HUES6 (cell line): ENCODE measurements around the gene ZBTB7B.

ENCODE experiments used
- H3K27ac ChIP-seq: 2 replicates; pipeline ENCODE4 v1.7.0; 2013; ENCODE audit warnings: low read depth, mild to moderate bottlenecking, low read length, inconsistent platforms
- H3K27me3 ChIP-seq: 2 replicates; pipeline ENCODE4 v1.6.1; 2013; ENCODE audit warnings: low read length; ENCODE audit not compliant: control insufficient read depth, insufficient read depth
- H3K36me3 ChIP-seq: 2 replicates; pipeline ENCODE4 v1.6.1; 2013; ENCODE audit warnings: low read length; ENCODE audit not compliant: control insufficient read depth, insufficient read depth
- H3K4me1 ChIP-seq: 2 replicates; pipeline ENCODE4 v1.6.1; 2013; ENCODE audit warnings: low read length; ENCODE audit not compliant: control insufficient read depth, insufficient read depth
- H3K4me3 ChIP-seq: 2 replicates; pipeline ENCODE4 v1.5.1; 2013; ENCODE audit warnings: low read depth, low read length
- H3K9ac ChIP-seq: one replicate; pipeline ENCODE4 v1.6.1; 2013; ENCODE audit warnings: mild to moderate bottlenecking, low read length
- H3K9me3 ChIP-seq: 2 replicates; pipeline ENCODE4 v1.6.1; 2013; ENCODE audit warnings: low read depth, low read length; ENCODE audit not compliant: control insufficient read depth, insufficient read depth

ZBTB7B gene

DNA sequence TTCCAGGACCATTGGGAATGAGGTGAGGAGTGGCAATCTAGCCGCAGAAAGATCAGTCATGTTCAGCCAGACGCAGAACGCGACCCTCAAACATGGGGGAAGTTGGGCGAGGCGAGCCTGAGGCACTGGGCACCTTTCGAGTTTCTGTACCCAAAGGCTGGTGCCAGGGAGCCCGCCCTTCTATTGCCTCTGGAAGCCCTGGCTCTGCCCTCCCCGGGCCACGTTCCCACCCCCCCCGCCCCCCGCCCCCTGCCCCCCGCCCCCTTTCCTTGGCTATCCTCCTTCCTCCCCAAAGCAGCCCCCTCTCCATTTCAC is 2.2 kb upstream of the ZBTB7B start:
- peak overlapping the region; percentile 1; the same call in 1 of the 2 replicates for H3K27ac ChIP-seq
- peaks cover 18% of the 10 kb centered on the region for H3K4me1 ChIP-seq
- no peaks in the 10 kb centered on the region for H3K27me3 ChIP-seq

DNA sequence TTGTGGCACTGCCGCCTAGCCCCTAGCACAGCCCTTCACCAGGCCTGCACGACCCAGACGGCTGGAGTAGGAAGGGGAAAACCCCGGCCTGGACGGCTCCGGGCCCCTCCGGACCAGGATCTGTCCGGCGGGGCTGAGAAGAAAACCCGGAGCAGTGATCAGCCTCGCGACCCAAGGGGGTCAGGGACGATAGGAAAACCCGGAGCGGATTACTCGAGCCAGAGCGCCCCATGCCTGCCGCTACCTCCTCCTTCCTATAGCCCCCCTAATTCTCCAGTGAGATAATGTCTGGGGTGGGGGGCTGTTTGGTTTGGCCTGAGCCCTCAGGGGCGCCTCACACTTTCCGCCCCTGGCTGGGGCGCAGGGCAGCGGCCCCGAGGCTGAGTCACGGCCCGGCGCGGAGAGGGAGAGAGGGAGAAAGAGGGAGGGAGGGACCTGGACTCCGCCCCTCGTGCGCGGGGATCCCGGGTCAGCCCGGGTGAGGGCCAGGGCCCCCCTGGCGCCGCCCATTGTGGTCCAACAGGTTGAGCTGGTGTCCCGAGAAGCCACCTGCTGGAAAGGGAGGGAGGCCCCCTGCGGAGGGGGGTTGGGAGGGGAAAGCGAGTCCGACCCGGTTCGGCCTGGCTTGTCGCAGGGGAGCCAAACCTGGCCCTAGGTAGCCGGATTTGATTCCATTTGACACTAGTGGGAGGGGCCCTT is 1.7 kb upstream of the ZBTB7B start:
- Histone ChIP-seq H3K4me3 (peak overlapping the region; percentile 68), H3K4me1 (peaks cover 23% of the 10 kb centered on the region), H3K27ac (peak overlapping the region; percentile 90; the same call in 1 of the 2 replicates), H3K9me3 (no peaks in the 10 kb centered on the region), H3K27me3 (no peaks in the 10 kb centered on the region), H3K36me3 (no peaks in the 10 kb centered on the region), H3K9ac (peak overlapping the region; percentile 71)

More for the DNA sequence above, 2.2 kb upstream of the ZBTB7B start:
- no peaks in the 10 kb centered on the region for H3K9me3 ChIP-seq
- peak overlapping the region; percentile 68 for H3K4me3 ChIP-seq
- peak overlapping the region; percentile 55 for H3K9ac ChIP-seq
- no peaks in the 10 kb centered on the region for H3K36me3 ChIP-seq

DNA sequence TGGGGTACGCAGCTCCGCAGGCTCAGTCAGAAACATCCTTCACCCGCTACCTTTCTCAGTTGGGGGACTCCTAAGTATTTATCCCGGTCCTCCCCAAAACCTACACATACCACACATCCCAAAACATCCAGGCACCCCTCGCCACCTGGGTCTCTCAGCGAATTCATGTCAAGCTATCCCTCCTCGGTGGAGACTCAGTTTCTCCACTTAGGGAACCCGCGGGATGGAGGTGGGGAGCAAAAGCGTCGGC is 1.3 kb upstream of the ZBTB7B start:
- H3K4me1 ChIP-seq: peaks cover 23% of the 10 kb centered on the region
- no peaks in the 10 kb centered on the region for H3K36me3 ChIP-seq
- H3K9me3 ChIP-seq: no peaks in the 10 kb centered on the region
- H3K9ac ChIP-seq: peak overlapping the region; percentile 71
- no peaks in the 10 kb centered on the region for H3K27me3 ChIP-seq
- H3K27ac ChIP-seq: peak overlapping the region; percentile 90; the same call in 1 of the 2 replicates
- peak overlapping the region; percentile 68 for H3K4me3 ChIP-seq

DNA sequence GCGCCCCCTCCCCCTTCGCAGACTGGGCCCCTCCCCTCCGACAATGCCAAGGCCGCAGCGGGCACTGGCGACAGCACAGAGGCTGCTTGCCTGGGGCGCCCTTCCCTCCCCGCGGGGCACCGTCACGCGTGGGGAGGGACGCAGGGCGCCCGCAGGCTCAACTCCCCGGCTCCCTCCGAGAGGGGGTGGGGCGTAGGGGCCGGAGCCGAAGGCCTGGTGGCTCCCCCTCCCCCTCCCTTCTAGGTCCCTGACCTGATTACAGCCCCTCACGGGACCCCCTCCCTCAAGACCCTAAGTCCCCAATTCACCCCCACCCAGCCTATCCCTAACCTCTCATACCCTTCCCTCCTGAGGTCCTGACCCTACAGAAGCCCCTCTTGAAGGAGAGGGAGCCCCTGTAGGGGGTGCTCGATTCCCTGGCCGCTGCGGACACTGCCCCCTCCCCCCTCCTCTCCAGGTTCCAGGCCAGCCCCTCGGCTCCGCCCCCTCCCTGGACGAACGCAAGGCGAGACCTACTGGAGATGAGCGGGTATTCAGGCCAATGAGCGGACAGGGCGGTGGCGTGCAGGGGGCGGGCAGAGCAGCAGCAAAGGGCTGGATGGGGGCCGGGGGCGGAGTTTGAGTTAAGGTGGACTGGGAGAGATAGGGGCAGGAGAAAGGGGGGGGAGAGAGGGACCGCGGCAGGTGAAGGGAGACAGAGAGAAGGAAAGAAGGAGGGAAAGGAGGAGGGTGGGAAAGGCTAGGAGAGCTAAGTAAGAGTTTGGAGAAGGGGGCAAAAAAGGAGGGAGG is 733 bp upstream of the ZBTB7B start:
- peaks cover 23% of the 10 kb centered on the region for H3K4me1 ChIP-seq
- peak overlapping the region; percentile 68 for H3K4me3 ChIP-seq
- H3K27ac ChIP-seq: peak overlapping the region; percentile 90; the same call in 1 of the 2 replicates
- no peaks in the 10 kb centered on the region for H3K36me3 ChIP-seq
- no peaks in the 10 kb centered on the region for H3K9me3 ChIP-seq
- H3K9ac ChIP-seq: peak overlapping the region; percentile 71
- no peaks in the 10 kb centered on the region for H3K27me3 ChIP-seq

DNA sequence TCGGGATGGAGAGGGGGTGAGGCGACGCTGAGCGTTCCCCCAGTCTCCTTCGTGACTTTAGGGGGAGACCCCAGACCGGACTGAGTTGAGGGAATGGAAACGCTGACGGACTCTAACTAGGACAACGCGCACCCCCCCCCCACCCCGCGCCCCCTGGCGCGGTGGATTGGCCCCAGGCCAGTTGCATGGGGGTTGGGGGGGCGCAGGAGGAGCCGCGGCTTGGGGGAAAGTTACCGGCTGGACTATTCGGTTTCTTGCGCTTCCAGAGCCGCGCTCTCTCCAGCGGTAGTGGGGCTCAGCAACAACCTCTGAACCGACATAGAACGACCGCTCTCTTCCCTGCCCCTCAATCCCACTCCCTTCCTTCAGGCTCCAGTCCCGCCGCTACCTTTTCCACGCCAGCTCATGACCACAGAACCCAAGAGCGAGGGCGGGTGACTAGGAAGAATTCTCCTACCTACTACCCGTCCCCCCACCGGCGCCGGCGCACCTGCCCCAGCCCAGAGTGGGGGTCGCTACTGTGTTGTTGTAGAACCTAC is 694 bp downstream of the ZBTB7B start:
- peak overlapping the region; percentile 34; the same call in 1 of the 2 replicates for H3K27ac ChIP-seq
- no peaks in the 10 kb centered on the region for H3K27me3 ChIP-seq
- H3K4me3 ChIP-seq: peak overlapping the region; percentile 99
- no peaks in the 10 kb centered on the region for H3K36me3 ChIP-seq
- peak overlapping the region; percentile 80 for H3K9ac ChIP-seq
- H3K4me1 ChIP-seq: peaks cover 28% of the 10 kb centered on the region
- no peaks in the 10 kb centered on the region for H3K9me3 ChIP-seq

DNA sequence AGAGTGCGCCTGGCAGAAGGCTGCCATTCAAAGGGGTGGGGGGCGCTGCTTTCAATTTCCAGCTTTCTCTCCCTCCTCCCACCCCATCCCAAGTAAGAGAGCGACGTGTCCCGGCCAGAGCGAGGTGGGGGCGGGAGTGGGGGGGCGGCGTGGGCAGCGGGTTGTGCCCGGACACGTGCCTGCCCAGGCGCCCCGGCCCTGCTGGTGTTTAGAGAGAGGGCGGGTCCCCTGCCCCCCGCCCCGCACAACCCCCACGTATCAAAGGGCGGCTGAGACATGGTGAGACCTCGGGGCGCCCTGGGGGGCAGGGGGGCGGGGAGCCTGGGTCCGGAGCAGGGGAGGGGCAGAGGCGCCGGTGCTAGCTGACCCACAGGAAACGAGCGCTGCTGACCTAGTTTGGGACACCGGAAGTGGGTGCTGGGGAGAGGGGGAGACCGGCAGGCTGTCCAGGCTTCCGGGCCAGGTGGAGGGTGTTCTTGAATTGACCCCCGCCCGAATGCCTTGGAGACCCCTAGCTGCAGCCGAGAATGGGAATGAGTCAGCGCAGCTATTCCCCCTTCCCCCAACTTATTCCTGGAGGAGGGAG is 1.3 kb downstream of the ZBTB7B start:
- Histone ChIP-seq H3K9ac (peak overlapping the region; percentile 79), H3K27me3 (no peaks in the 10 kb centered on the region), H3K4me3 (peak overlapping the region; percentile 99), H3K36me3 (no peaks in the 10 kb centered on the region), H3K4me1 (peaks cover 30% of the 10 kb centered on the region), H3K9me3 (no peaks in the 10 kb centered on the region), H3K27ac (peak overlapping the region; percentile 34)

DNA sequence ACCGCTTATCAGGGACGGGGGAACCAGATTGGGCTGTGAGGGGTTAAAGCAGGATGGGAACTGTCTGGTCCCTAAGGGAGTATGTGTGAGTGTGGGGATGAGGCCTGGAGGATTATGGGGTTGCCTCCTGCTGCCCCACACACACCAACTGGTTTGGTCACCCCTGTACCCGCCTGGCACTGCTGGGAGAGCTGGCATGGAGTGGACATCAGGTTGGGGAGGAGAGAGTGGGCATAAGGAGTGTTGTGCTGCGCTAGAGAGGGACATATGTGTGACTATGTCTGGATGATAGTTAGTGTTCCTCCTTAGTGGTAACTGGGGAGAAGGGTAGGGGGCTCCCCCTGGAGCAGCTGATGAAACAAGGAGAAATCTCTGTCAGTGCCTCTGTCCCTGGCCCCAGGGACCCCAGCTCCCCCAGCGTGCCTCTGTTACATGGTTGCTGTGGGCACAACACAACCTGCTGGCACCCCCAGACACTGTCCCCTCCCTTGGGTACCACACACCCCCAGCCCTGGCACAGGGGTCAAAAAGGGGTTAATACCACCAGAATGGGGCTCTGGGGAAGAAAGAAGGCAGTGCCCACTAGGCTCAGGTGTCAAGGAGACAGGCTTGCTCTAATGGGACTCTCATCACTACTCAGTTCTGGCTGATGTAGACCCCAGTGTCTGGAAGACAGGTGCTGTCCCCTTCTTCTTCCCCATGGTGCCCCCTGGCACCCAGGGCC is 1.9 kb downstream of the ZBTB7B start:
- Histone ChIP-seq H3K27ac (peak overlapping the region; percentile 34), H3K9me3 (no peaks in the 10 kb centered on the region), H3K36me3 (no peaks in the 10 kb centered on the region), H3K4me1 (peaks cover 31% of the 10 kb centered on the region), H3K9ac (peak overlapping the region; percentile 12), H3K27me3 (no peaks in the 10 kb centered on the region), H3K4me3 (peak overlapping the region; percentile 99)

DNA sequence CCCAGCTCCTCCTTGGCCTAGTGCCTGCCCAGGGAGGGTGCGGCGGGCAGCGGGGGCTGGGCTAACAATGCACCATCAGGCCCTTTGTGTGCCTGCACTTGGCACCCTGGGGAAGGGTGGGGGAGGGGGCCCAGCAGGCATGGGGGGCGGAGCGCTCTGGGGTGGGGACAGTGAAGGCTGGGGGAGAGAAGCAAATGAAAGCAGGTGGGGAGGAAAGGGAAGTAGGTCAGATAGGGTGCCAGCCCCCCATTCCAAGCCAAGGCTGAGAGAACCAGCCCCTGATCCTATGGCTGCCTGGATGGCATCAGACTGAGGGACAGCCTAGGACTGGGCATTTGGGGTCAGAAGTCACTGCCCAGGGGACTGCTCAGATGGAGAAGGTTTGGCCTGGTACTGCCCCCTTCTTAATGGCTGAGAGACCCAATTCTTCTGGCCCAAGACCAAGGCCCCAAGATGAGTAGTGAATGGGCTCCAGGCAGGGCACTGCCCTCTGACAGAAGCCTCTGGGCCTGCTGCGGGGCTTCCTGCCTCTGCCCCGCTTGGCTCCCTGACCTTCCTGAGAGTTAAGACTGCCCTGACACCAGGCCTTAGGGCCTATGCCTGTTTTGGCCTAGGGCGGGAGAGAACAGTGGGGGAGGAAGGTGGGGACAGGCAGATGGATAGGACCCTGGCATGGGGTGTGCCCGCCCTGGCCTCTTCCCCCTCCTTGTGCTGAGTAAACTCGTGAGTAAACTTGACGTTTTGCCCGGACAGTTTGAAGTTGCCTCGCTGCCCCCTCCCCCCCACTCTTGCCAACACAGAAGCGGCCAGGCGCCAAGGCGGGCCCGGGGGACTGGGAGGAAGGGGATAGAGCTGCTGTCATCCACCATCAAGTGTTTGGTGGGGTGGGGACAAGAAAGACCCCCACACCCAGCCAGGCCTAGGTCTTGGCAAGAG is 2.7 kb downstream of the ZBTB7B start:
- H3K27ac ChIP-seq: no peak overlapping the region
- no peak overlapping the region for H3K9ac ChIP-seq

DNA sequence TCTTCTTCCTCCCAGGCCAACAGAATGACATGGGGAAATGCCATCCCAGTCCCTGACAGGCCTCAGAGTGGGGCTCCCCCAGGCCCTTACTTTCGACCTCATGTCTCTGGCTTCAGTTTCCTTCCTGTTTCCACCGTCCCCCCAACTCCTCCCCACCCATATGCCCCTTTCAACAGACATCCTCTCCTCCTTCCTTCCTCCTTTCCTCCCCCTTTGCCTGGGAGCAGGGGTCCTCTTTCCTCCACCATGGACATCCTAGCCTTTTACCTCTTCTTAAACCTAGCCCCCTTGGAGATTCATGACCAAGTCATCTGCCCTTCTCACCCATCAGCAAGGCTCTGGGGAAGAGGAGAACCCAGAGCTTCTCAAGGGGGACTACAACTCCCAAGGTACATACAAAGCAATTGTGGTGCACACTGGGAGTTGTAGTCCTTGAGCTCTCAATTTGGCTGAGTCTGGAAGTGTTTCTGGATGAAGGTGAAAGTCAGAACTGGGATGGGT is 4.0 kb downstream of the ZBTB7B start:
- H3K9ac ChIP-seq: no peak overlapping the region
- H3K4me1 ChIP-seq: peaks cover 34% of the 10 kb centered on the region
- H3K27me3 ChIP-seq: no peaks in the 10 kb centered on the region
- no peak overlapping the region for H3K27ac ChIP-seq
- no peak overlapping the region for H3K4me3 ChIP-seq
- H3K36me3 ChIP-seq: no peaks in the 10 kb centered on the region
- no peaks in the 10 kb centered on the region for H3K9me3 ChIP-seq

More for the DNA sequence above, 2.7 kb downstream of the ZBTB7B start:
- no peaks in the 10 kb centered on the region for H3K27me3 ChIP-seq
- peak overlapping the region; percentile 99; the same call in 1 of the 2 replicates for H3K4me3 ChIP-seq
- H3K4me1 ChIP-seq: peaks cover 32% of the 10 kb centered on the region
- no peaks in the 10 kb centered on the region for H3K36me3 ChIP-seq
- H3K9me3 ChIP-seq: no peaks in the 10 kb centered on the region
